NCI-H1048 (cell line): Measurements from ENCODE around the gene ERC1.
"Not testable (repeated sequence)": the region's sequence is repeated elsewhere in the genome, so short reads cannot be mapped to it uniquely, and the experiment has no call there.

Source experiments
- DNase-seq: peaks from one replicate; lab custom pipeline; 2025; lab: John Stamatoyannopoulos, UW

Gene ERC1

GRCh38 chr12:988646-989045, 2.4 kb upstream of the ERC1 start:
- no peak for DNase-seq

GRCh38 chr12:989051-989450, 2.0 kb upstream of the ERC1 start:
- DNase-seq = no peak

GRCh38 chr12:989751-990660, 1.0 kb upstream of the ERC1 start:
- DNase-seq = no peak

- DNase-seq = no peak
Measured at GRCh38 chr12:991350-992333, 619 bp downstream of the ERC1 start.

GRCh38 chr12:992647-993046, 1.6 kb downstream of the ERC1 start:
- DNase-seq = no peak

DNA sequence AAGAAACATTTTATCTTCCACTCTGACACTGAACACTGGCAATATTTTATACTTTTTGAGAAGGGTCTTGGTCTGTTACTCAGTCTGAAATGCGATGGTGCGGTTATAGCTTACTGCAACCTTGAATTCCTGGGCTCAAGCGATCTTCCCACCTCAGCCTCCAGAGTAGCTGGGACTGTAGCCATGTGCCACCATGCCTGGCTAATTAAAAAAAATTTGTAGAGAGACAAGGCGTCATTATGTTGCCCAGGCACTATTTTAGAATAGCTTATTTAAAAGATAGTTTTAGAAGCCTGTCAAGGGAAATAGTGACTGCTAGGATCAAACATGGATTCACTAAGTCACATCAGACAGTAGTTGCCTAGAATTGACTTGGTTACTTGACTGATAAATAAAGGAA, 5.9 kb downstream of the ERC1 start:
- DNase-seq = no peak

GRCh38 chr12:997505-997904, 6.5 kb downstream of the ERC1 start:
- DNase-seq = no peak

DNA sequence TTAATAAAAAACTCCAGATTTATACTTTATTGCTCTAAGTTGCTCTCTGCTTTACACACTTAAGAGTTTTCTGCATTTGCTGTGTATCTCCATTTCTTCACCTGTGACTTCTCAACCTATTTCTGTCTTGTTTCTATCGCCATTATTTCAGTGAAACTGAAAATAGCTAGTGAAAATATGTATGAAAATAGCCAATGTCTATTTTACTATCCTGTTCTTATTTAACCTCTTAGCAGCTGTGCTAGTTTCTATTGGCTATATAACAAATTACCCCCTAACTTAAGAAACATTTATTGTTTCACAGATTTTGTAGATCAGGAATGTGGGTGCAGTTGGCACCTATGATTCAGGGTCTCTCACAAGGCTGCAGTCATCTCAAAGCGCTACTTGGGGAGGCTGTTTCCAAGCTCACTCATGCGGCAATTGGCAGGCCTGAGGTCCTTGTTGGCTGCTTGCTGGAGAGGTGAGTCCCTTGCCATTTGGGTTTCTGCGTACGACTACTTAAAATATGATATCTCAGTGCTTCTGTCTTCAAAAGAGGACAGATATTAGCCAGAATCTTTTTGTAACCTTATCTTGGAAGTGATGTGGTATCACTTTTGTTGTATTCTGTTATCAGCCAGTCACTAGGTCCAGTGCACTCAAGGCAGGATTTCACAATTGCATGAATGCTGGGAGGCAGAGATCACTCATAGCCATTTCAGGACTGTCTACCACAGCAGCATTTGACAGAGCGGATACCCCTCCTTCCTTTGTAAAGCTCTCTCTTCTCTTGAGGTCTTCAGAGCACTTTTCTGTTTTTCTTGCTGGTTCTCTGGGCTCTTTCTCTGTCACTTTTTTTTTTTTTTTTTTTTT, 7.2 kb downstream of the ERC1 start:
- DNase-seq = no peak

DNA sequence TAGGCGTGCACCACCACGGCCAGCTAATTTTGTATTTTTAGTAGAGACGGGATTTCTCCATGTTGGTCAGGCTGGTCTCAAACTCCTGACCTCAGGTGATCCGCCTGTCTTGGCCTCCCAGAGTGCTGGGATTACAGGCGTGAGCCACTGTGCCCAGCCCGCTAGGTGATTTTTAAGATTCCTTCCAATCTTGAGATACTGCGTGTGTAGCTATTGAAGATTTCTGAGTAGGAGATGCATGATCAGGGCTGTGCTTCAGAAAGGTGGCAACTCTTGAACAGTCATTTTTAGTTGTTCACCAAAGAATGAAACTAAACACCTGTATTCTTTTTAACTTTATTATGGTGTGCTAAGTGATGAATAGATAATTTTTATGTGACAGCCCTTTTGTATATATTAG, 8.7 kb downstream of the ERC1 start:
- not testable (repeated sequence) for DNase-seq

- no peak for DNase-seq
Measured at GRCh38 chr12:1001507-1001906, 10.5 kb downstream of the ERC1 start.

DNA sequence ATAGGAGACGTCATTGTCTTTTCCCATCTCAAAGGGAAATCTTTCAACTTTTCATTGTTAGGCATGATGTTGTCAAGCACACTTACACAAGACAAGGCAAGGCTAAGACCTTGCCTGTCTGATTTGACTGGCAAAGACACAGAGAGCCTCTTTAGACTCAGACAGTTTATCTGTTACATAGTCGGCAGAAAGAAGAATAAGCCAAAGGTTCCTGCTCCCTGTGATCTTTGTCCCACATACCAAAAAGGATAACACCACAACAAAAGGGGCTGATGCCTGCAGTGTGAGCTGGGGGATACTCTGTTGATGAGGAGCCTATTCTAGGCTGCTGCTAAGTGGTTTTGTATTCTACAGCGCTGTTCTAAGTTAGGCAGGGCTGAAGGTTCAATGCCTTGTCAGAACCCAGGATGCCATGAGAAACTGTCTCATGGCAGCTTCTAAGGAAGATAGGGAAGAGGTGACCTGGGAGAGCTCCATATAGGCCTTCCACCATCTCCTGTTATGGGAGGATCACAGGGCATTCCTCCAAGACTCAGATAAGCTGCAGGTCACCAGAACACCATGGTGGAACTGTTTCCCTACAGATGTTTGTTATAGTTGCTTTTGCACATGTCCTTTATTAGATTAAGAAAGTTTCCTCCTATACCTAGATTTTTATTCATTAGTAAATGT, 12.7 kb downstream of the ERC1 start:
- DNase-seq = no peak

- DNase-seq = no peak
Measured at GRCh38 chr12:1006255-1006654, 15.2 kb downstream of the ERC1 start.

DNA sequence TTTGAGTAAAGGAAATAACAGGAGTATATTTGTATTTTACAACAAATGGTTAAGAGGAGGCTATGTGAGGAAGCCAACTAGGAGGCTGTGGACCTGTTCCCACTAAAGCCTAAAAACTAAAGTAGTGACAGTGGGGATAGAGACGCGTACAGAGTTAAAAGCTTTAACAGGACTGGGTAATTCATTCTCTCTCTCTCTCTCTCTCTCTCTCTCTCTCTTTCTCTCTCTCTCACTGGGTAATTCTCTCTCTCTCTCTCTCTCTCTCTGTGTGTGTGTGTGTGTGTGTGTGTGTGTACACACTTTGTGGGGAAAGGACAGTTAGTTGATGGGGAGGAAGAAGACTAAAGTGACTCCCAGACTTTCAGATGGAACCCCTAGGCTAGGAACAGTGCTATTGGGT, 16.3 kb downstream of the ERC1 start:
- no peak for DNase-seq

DNA sequence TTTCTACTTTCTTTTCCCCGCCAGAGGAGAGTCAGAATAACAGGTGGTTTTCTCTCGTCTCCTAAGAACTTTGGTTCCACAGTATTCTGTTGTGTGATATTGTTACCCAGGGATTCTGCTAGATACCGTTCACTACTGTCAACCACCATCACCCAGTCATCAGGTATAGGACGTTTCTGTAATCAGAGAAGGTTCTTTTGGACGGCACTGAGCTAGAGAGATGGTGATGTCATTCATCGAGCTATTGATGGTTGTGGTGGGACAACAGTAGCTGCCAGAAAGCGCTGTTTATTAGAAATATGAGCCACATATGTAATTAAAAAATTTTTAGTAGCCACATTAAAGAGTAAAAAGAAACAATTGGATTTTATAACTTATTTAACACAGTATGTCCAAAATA, 17.0 kb downstream of the ERC1 start:
- DNase-seq = no peak

DNA sequence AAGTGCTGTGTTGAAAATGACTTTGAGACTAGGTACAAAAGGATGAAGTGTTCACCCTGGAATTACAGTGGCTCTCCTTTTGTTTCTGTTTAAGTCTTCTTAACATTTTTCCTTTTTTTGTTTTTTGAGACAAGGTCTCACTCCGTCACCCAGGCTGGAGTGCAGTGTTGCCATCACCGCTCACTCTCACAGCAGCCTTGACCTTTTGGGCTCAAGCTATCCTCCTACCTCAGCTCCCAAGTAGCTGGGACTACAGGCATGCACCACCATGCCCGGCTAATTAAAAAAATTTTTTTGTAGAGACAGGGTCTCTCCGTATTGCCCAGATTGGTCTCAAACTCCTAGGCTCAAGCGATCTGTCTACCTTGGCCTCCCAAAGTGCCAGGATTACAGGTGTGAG, 20.1 kb downstream of the ERC1 start:
- DNase-seq = no peak

GRCh38 chr12:1013618-1014489, 22.8 kb downstream of the ERC1 start:
- DNase-seq = no peak

DNA sequence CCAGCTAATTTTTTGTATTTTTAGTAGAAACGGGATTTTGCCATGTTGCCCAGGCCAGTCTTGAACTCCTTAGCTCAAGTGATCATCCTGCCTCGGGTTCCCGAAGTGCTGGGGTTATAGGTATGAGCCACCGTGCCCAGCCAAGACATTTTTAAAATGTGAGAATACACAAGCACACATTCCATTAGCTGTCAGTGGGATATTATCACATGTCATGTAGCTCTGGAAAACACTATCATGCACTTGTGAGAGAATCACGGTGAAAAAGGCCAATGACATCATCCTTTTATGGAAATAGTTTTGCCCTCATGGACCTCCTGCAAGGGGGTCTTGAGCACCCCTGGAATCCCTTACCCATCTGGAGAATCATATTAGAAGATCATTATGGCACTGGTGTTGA, 28.3 kb downstream of the ERC1 start:
- no peak for DNase-seq

GRCh38 chr12:1020389-1020788, 29.4 kb downstream of the ERC1 start:
- DNase-seq = no peak

GRCh38 chr12:1022032-1022970, 31.3 kb downstream of the ERC1 start:
- no peak for DNase-seq
